GM19351 (cell line): ENCODE measurements around the gene TEKT5.
"Not testable (repeated sequence)": the region's sequence is repeated elsewhere in the genome, so short reads cannot be mapped to it uniquely, and the experiment has no call there.

Experiments used
- ATAC-seq: cut with Tn5 transposase; IDR thresholded peaks from one replicate; pipeline ENCODE4 v1.9.1; 2021; ENCODE audit warnings: mild to moderate bottlenecking, moderate library complexity; ENCODE audit not compliant: unreplicated experiment

The TEKT5 gene

DNA sequence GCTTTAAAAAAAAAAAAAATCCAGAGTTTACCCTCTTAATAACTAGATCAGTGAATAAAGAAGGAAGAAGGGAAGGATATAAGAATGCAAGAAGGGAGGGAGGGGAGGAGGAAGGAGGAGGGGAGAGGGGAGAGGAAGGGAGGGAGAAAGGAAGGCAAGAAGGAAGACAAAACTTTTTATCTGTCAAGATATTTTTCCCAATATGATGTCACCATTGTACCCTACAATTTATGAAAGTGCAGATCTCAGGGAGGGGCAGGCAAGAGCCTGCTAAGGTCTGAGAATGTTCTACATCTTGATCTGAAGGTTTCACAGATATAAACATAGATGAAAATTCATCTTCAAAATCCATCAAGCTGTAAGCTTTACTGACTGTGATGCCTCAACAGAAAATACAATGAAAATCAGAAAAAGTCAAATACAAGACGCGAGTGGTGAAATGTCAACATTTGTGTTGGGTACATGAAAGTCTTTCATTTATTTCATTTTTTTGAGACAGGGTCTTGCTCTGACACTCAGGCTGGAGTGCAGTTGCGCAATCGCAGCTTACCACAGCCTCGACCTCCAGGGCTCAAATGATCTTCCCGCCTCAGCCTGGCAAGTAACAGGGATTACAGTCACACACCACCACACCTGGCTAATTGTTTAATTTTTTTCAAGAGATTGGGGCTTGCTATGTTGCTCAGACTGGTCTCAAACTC lies 57.2 kb downstream of the TEKT5 start:
- ATAC-seq: no peak

DNA sequence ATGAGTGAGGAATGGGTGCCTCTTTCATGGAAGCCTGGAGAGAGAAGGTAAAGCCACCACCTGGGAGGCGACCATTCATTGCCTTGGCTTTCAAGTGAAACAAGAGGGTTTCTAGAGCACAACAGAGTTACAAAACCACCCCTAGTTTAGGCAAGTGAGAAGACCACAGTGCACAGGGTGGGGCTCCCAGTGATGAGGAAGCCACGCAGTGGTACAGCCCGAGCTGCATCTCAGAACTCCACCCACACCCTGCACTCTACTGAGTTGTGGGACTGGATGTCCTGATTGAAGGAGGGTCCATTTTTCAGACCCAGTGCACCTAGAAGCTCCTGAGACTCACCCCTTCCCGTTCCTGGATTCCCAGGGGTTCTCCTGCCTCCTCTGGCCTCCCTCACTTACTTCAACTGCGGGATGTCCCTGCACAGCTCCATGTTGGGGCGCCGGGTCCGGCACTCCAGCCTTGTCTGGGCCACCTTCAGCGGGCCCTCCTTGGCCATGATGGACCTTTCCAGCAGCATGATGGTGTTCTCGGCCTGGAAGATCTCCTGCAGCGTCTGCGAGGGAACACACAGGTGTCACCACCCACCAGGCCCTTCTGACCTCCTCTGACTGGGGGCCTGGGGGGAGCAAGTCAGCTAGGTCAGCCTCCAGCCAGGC lies 59.2 kb downstream of the TEKT5 start:
- ATAC-seq: no peak

DNA sequence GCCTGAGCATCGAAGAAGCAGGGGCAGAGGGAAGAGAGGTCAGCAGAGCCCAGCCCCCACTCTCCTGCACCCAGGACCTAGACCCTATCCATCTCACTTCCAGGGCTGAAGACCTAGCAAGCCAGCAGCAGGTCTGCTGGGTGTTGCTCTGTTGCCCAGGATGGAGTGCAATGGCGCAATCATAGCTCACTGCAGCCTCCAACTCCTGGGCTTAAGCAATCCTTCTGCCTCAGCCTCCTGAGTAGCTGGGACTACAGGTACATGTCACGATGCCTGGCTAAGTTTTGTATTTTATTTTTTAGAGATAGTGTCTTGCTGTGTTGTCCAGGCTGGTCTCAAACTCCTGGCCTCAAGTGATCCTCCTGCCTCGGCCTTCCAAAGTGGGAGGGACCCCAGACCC lies 61.3 kb downstream of the TEKT5 start:
- not testable (repeated sequence) for ATAC-seq

DNA sequence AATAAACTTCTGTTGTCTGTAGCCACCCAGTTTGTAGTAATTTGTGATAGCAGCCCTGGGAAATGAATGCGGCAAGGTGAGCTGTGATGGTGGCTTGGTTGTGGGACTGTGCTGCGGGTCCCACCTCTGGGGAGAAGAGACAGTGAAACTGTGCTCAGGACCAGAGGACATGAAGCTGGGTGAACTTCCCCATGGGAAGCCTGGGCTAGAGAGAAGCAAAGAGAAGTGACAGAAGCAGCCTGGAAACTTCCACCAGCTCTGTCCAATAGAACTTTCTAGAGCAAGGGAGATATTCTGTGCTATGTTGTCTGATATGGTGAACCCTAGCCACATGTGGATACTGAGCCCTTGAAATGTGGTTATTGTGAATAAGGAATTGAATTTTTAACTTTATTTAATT lies 62.8 kb downstream of the TEKT5 start:
- no peak for ATAC-seq

DNA sequence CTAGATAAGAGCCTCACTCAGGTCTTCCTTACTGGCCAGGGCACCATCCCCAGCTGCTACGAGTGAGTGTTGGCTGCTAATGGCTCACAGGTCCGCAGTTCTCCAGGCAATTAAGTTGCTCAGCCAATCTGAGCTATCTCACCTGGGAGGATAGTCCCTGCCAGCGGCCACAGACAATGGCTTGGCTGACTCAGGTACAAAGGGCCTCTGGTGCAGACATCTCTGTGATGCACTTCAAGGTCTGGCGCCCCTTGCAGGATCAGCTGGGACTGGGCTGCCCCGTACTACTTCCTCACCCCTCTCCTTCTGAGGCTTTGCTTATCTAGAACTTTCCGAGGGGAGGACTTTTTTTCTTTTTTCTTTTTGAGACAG lies 65.2 kb downstream of the TEKT5 start:
- ATAC-seq: no peak

DNA sequence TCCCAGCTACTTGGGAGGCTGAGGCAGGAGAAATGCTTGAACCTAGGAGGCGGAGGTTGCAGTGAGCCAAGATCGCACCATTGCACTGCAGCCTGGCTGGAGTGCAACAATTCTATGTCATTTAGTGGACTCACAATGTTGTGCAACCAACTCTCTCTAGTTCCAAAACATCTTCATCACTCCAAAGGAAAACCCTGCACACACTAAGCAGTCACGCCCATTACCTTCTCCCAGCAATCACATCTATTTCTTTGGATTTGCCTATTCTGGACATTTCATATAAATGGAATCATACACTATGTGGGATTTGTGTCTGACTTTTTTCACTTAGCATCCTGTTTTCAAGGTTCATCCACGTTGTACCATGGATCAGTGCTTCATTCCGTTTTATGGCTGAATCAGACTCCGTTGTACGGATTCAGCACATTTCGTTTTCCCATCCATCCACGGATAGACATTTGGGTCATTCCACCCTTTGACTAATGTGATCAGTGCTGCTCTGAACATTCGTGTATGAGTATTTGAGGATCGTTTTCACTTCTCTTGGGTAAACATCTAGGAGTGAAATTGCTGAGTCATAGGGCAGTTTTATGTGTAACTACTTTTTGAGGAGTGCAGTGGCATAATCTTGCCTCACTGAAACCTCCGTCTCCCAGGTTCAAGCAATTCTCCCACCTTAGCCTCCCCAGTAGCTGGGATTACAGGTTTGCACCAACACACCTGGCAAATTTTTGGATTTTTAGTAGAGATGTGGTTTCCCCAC lies 69.0 kb downstream of the TEKT5 start:
- ATAC-seq: no peak

DNA sequence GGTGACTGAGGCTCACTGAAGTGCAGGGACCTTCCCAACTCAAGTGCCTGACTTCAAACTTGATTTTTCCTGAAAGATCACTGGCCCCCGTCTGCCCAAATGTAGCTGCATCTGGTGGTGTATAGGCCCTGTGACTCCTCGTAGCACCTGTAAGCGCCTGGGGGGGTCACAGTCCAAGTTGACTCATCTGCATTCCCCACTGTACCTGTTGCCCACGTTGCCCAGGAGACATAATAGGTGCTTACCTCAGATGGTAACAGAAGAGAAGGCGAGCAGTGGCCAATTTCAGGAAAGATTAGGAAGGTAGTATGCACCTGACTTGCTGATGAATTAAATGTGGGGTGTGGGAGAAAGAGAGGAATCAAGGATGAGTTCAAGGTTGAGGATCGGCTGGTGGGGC lies 70.2 kb downstream of the TEKT5 start:
- ATAC-seq: no peak

DNA sequence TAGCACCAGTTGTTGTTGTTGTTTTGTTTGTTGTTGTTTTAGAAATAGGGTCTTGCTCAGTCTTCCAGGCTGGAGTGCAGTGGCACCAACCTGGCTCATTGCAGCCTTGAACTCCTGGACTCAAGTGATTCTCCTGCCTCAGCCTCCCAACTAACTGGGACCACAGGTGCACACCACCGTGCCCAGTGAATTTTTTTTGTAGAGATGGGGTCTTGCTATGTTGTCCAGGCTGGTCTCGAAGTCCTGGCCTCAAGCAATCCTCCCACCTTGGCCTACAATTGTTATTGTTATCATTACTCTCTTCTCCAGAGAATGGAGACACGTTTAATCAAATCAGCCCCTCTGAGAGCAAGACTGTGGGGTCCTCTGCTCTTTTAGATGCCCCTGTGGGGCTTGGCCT lies 71.7 kb downstream of the TEKT5 start:
- no peak for ATAC-seq

DNA sequence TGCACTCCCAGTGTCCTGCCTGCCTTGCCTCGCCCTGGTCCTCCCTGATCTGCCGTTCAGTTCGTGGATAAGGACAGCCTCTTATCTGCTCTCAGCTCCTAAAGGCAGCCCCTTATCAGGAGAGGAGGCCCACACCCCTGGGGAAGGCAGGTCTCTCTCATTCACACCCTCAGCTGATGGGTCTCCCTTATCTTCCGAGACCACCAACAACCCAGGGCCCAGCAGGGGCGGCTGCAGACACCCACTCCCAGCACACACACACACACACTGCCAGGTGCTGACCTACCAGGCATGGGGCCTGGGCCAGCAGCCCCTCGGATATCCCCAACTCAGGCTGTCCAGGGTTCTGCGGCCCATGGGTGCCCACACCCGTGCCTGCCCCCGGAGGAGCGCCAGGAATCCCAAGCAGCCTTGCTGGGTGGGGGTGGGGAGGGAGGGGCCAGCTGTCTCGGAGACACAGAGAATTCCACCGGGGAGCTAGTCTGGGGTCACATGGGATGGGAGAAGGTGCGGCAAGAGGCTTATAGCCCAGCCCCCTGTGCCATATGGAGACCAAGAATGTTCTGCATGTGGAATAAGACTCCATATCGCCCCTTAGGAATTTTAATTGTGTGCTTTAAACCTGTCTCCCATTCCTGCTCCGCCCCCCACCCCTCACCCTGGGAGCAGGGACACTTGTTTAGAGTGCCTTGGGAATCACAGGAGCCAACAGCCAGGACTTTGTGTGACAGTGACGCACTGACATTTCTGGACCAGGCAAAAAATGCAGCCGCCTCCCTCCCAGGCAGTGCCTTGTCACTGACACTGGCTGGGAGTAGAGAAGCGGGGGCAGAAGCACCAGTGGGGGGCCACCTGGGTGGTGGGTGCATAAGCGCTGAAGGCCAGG lies 72.5 kb downstream of the TEKT5 start:
- no peak for ATAC-seq

DNA sequence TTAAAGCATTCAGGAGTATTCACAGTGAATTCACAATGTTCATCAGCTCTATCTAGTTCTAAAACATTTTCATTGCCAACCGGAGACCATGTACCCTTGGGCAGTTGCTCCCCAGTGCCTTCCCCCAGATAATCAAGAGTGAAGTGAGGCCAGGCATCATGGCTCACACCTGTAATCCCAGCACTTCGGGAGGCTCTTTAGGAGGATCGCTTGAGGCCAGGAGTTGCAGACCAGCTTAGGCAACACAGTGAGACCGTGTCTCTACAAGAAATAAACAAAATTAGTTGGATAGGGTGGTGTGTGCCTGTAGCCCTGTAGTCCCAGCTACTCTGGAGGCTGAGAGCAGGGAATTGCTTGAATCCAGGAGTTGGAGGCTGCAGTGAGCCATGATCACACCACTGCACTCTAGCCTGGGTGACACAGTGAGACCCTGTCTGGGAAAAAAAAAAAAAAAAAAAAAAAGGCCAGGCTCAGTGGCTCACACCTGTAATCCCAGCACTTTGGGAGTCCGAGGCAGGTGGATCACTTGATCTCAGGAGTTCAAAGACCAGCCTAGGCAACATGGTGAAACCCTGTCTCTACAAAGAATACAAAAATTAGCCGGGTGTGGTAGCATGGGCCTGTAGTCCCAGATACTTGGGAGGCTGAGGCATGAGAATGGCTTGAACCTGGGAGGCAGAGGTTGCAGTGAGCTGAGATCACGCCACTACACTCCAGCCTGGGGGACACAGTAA lies 73.3 kb downstream of the TEKT5 start:
- ATAC-seq: not testable (repeated sequence)

DNA sequence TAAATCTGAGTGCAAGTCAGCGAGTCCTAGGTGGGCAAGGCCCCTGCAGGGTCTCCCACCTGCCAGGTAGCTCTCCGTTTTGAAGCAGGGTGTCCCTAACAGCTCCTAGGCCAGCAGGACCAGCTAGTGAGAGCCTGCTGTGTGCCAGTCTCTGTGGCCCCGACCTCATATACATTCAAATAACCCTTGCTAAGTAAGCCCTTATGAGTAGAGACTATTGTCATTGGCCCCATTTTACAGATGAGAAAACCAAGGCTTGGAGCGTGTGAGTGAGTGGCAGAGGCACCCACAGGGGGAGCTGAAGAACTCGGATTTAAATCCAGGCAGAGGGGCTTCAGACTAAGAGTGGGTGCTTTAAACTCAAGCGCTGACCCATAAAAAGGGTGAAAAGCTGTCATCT lies 74.6 kb downstream of the TEKT5 start:
- no peak for ATAC-seq

DNA sequence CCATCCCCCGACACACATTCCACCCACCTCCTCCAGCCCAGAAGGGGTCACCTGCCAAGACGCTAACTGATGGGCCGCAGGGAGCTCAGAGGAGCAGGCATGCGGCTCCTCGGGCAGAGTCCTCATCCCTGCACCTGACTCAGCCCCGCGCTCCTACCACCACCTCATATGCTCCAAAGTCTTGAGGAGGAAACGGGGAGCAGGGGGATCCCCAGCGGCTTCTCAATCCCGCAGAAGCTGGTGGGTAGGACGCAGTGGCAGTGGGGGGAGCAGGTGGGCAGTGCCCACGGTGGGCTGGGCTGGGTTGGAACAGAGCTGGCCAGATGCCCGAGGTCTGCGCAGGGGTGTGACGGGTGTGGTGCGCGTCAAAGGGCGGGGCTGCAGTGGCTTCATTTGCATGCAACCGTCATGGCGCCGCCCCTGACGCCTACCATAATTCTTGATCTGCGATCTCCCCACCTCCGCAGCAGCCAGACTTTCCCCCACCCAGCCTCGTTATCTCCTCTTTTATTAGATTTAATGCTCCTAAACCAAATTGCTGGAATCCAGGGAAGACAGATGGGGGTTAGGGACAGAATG lies 75.4 kb downstream of the TEKT5 start:
- no peak for ATAC-seq

DNA sequence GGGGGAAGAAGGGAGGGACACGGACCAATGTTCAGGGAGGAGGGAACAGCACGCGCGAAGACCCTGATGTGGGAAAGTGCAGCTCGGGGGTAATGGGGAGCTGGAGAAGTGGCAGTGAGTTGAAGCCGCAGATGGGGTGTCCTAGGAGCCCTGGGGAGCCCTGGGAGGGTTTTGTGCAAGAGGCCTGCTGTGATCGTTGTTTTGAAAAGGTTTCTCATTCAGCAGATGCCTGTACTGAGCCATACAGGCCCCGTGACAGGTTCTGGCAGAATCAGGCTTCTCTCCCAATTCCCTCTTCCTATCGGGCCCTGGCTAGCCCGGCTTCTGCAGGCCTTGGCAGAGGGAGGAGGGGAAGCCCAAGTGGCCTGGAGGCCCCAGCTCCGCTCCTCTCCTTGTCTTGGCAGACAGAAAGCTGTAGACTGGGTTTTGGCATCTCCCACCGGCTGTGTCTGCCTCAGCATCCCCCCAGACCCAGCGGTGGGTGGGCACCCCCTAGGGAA lies 76.0 kb downstream of the TEKT5 start:
- ATAC-seq: no peak

DNA sequence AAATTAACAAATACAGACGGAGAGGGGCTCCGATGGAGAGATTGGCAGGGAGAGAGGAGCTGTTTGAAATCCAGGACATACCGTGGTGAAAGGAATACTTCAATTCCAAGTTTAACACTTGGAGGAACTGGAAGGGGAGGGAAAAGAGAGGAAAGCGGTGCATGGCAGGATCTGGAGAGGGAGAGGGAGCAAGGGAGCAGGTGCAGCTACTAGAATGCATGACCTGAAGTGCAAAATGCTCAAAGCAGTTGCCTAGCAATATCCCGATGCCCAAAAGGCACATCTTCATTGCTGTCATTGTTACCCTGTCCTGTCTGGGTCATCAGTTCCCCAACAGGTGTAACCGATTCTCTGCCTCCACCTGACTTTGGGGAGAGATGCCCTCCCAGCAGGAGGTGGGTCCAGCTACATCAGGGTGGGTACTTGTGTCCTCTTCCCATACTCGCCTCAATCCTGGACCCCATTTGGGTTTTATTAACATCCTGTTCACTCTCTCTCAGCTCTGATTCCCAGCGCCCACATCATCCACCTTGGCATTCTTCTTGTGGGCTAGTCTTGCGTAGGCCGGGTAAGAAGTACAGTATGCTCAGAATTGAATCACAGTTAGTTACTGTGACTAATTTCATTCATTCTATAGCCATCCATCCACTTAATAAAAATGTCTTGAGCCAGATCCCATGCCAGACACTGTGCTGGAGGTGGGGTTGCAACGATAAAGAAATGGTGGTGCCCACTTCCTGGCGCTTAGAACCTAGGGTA lies 76.9 kb downstream of the TEKT5 start:
- no peak for ATAC-seq

DNA sequence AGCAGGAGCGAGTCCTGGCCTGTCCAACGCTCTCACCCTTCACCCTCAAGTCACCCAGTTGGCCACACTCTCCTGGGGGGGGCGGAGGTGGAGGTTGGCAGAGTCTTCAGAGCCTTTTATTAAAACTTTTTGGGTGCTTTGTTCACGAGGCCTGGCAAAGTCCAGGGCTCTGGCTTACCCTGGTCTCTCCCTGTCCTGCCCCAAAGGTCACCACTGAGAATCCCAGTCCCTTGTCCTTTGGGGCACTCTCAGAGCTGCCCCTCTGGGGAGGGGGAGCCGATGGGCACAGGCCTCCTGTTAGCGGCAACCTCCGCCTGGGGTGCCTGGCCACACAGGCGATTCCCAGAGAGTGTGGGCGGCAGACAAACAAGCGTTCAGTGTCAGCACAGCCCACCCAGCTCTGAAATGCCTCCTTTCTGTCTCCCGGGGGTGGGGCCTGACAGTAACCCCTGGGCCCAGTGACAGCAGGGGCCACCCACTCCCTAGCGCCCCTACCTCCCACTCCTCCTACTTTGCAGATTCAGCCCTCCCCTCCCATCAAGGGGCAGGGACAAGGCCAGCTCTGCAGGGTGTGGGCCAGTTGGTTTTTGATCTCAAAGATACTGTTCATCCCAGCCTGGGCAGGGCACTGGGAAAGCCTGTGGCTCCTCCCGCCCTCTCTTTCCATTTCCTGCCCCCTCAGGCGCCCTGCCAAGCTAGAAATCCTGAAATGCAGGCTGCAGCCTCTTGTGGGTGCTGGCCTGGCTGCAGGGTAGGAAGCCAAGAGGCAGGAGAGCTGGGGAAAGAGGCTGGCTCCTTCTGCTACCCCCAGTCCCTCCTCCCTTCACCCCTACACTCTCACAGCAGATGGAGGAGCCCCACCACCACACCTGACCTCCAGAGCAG lies 77.7 kb downstream of the TEKT5 start:
- no peak for ATAC-seq

DNA sequence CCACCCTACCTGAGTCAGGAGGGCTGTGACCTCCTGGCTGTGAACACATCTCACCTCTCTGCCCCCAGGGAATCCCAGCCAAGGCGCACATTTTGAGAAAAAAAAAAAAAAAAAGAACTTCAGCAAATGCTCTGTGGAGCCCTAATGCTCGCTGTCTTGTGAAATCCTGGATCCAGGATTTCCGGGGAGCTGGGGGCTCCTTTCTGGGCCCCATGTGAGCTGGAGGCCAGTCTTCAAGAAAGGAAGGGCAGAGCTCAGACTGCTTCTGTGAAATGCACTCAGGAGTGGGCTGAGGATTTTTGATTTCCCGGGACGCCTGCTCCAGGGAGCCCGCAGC lies 78.3 kb downstream of the TEKT5 start:
- ATAC-seq: no peak

DNA sequence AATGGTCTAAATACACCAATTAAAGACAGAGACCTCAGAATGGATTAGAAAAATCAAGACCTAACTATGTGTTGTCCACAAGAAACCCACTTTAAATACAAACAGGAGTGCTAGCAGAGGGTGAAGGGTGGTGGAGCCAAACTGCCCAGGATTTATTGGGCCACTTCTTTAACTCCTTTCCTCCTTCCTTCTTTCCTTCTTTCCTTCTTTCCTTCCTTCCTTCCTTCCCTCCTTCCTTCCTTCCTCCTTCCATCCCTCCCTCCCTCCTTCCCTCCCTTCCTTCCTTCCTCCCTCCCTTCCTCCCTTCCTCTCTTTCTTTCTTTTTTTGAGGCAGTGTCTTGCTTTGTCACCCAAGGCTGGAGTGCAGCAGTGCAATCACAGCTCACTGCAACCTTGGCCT lies 80.0 kb downstream of the TEKT5 start:
- ATAC-seq: no peak

DNA sequence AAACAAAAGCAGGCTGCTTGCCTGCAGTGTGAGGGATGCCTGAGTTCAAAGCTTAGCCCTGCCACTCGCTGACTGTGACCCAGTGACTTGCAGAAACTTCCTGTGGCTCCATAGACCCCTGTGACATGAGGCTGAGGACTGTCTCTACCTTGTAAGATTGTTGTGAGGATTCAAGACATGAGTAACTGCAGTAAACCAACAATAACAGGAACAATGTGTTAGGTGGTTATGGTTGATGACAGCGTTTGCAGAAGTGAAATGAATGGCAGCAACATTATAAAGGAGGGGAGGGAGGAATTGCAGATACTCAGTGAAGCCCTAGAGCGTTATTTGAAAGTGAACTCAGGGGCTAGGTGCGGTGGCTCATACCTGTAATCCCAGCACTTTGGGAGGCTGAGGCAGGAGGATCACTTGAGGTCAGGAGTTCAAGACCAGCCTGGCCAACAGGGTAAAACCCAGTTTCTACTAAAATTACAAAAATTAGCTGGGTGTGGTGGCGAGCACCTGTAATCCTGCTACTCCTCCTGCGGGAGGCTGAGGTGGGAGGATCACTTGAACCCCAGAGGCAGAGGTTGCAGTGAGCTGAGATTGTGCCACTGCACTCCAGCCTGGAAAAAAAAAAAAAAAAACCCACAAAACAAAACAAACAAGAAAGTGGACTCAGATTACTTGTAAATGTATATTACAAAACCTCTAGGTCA lies 80.8 kb downstream of the TEKT5 start:
- ATAC-seq: peak; percentile 60
